ENCODE measurements around the gene CAMK2B. TPM values are rescaled to one million over a fixed set of nuclear protein-coding genes. Genes with fewer than 3 reads are reported as not detected.

CAMK2B gene
- total and polyA plus RNA-seq, 2 experiments from 2014 or later, result 0.37 to 1.7 TPM

DNA sequence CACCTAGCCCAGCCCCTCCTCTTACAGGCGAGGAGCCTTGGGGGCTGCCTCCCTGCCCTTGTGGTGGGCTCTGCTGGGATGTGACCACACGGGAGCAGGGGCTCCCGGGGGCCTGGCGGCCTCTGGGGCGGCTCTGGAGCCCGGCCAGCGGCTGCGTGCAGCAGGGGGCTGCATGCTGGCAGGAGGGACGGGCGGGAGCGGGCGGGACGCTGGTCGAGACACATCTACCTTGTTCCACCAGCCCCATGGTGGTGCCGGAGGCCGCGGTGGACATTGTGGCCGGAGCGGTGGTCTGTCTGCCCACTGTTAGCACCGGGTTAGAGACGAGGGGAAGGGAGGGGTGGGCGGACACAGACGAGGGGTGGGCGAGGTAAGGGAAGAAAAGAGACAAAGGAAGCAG is 86.0 kb downstream of the CAMK2B start:
- Histone ChIP-seq H3K27me3 (no peaks in the 10 kb centered on the region), H3K27ac (no peak overlapping the region), H2AFZ (no peak overlapping the region), H3K36me3 (replicated peaks; ENCODE audit: insufficient read depth, low read depth) (no peaks in the 10 kb centered on the region), H4K20me1 (ENCODE audit: insufficient read depth, poor library complexity, severe bottlenecking) (no peaks in the 10 kb centered on the region), H3K9me2 (replicated peaks; ENCODE audit: insufficient read depth) (no peaks in the 10 kb centered on the region), H3K4me1 (ENCODE audit: insufficient read depth) (no peaks in the 10 kb centered on the region), H3K9me3 (ENCODE audit: low read depth) (no peaks in the 10 kb centered on the region), H3K4me3 (no peak overlapping the region), H3K79me2 (no peaks in the 10 kb centered on the region), H3K4me2 (no peak overlapping the region)
- no peak for DNase-seq (ENCODE audit: low spot score)
- TF ChIP-seq EZH2 (IDR thresholded peaks at IDR 0.05; ENCODE audit: borderline replicate concordance), result no peak
- TF ChIP-seq EZH2phosphoT487 (IDR thresholded peaks at IDR 0.05; ENCODE audit: low read depth, severe bottlenecking, unreplicated experiment), result no peak
- TF ChIP-seq, protein P1, sequence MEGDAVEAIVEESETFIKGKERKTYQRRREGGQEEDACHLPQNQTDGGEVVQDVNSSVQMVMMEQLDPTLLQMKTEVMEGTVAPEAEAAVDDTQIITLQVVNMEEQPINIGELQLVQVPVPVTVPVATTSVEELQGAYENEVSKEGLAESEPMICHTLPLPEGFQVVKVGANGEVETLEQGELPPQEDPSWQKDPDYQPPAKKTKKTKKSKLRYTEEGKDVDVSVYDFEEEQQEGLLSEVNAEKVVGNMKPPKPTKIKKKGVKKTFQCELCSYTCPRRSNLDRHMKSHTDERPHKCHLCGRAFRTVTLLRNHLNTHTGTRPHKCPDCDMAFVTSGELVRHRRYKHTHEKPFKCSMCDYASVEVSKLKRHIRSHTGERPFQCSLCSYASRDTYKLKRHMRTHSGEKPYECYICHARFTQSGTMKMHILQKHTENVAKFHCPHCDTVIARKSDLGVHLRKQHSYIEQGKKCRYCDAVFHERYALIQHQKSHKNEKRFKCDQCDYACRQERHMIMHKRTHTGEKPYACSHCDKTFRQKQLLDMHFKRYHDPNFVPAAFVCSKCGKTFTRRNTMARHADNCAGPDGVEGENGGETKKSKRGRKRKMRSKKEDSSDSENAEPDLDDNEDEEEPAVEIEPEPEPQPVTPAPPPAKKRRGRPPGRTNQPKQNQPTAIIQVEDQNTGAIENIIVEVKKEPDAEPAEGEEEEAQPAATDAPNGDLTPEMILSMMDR (IDR thresholded peaks at IDR 0.05; ENCODE audit: poor library complexity), result no peak
- WGBS (ENCODE audit: low lambda C conversion rate, missing lambda C conversion rate), result 93% methylated on average over 21 of the region's 24 CpGs

DNA sequence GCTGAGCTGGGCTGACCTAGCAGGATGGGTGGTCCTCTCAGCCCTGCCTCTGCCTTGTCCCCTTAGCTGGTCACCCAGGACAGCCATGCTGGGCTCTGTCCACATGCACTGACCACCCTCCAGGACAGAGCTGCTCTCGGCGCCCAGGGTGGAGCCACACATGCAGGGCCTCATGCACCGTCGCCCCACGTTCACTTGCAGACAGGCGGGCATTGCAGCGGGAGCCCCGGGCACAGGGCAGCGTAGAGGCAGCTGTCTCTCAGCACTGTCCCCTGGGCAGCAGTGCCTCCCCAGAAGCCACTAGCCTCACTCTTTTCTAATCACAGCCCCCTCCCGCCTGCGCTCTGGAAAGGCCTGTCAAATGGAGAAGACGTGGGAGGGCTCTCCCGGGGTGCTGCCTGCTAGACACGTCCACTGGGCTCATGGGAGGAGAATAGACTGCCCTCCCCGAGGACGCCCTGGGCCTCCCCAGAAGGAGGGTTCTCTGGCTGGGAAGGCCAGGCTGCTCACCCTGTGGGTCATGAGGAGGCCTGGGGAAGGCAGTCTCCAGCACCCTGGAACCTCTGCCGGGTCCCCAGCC is 87.2 kb downstream of the CAMK2B start:
- Histone ChIP-seq H3K79me2 (no peaks in the 10 kb centered on the region), H3K27ac (no peak overlapping the region), H3K4me1 (ENCODE audit: insufficient read depth) (no peaks in the 10 kb centered on the region), H3K36me3 (replicated peaks; ENCODE audit: insufficient read depth, low read depth) (no peaks in the 10 kb centered on the region), H3K27me3 (no peaks in the 10 kb centered on the region), H3K9me3 (ENCODE audit: low read depth) (no peaks in the 10 kb centered on the region), H3K4me2 (no peak overlapping the region), H3K4me3 (no peak overlapping the region), H4K20me1 (ENCODE audit: insufficient read depth, poor library complexity, severe bottlenecking) (no peaks in the 10 kb centered on the region), H3K9me2 (replicated peaks; ENCODE audit: insufficient read depth) (no peaks in the 10 kb centered on the region), H2AFZ (no peak overlapping the region)
- TF ChIP-seq, protein P1 (IDR thresholded peaks at IDR 0.05; ENCODE audit: poor library complexity), result no peak
- no peak for TF ChIP-seq EZH2phosphoT487 (IDR thresholded peaks at IDR 0.05; ENCODE audit: low read depth, severe bottlenecking, unreplicated experiment)
- no peak for TF ChIP-seq EZH2 (IDR thresholded peaks at IDR 0.05; ENCODE audit: borderline replicate concordance)
- DNase-seq (ENCODE audit: low spot score), result no peak
- WGBS (ENCODE audit: low lambda C conversion rate, missing lambda C conversion rate), result 90% methylated on average over 17 of the region's 17 CpGs

DNA sequence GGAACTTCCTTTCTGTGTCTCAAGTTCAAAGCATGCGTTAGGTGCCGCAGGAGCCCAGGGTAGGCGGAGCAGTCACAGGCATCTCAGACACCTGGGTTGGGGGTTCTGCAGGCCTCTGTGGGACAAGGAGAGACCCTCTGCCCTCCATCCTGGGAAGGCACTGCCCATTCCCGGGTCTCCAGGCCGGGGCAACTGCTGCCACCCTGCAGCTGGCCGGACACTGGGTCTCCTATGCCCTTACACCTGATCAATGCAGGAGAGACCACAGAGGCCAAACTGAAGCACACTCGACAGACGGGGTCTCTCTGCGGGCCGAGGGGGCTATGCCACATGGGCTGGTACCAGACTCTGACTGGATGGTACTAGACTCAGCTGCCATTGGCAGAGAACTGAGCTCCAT is 87.7 kb downstream of the CAMK2B start:
- H3K4me2 ChIP-seq, result no peak overlapping the region
- H3K9me2 ChIP-seq (replicated peaks; ENCODE audit: insufficient read depth), result no peaks in the 10 kb centered on the region
- H3K27me3 ChIP-seq, result no peaks in the 10 kb centered on the region
- WGBS (ENCODE audit: low lambda C conversion rate, missing lambda C conversion rate), result 96% methylated on average over 10 of the region's 10 CpGs
- TF ChIP-seq EZH2 (IDR thresholded peaks at IDR 0.05; ENCODE audit: borderline replicate concordance) (no peak), EZH2phosphoT487 (IDR thresholded peaks at IDR 0.05; ENCODE audit: low read depth, severe bottlenecking, unreplicated experiment) (no peak)
- TF ChIP-seq, protein P1 (IDR thresholded peaks at IDR 0.05; ENCODE audit: poor library complexity), result no peak
- no peaks in the 10 kb centered on the region for H3K4me1 ChIP-seq (ENCODE audit: insufficient read depth)
- H3K27ac ChIP-seq, result no peak overlapping the region
- DNase-seq (ENCODE audit: low spot score), result no peak
- H3K4me3 ChIP-seq, result no peak overlapping the region
- no peaks in the 10 kb centered on the region for H3K9me3 ChIP-seq (ENCODE audit: low read depth)
- H4K20me1 ChIP-seq (ENCODE audit: insufficient read depth, poor library complexity, severe bottlenecking), result no peaks in the 10 kb centered on the region
- H3K79me2 ChIP-seq, result no peaks in the 10 kb centered on the region
- no peak overlapping the region for H2AFZ ChIP-seq
- no peaks in the 10 kb centered on the region for H3K36me3 ChIP-seq (replicated peaks; ENCODE audit: insufficient read depth, low read depth)

Measured in hepatocyte (in vitro differentiated cells).